Measurements from ENCODE around the gene RNASEH2B.

The RNASEH2B gene

DNA sequence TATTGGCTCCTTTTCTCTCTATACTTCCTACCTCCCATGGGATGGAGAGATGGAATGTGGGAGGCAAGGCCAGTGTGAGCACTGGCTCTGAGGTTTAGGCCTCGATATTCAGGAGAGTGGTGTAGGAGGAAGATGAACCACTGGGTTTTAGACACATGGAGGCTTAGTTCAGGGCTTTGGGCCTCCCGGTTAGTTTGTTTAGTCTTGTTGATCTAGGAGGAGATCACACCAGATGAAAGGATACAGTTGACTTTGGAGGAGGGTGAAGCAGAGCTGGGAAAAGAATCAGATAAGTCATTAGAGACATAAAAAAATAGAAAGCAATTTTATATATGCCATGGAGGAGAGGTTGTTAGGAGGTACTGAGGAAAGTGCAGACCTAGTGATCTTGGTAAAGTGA, 30.9 kb downstream of the RNASEH2B start:
- no peak for DNase-seq (ENCODE audit: low read depth in 2 of 2)

DNA sequence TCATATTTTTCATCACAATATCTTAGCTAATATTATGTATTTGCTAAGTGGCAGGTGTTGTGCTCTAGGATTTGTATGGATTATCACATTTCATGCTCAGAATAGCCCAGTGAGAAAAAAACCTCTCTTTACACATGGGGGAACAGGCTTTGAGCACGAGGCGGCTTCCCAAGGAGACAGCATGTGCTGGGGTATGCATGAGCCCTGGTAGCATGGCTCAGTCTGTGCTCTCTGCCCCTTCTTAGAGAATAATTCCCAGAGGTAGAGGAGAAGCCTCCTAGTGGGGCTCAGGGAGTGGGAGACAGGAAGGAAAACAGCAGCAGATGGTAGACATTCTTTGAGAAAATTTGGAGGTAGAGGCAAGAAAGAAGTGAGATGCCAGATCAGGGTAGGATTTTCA, 31.6 kb downstream of the RNASEH2B start:
- DNase-seq (ENCODE audit: low read depth in 2 of 2): no peak

DNA sequence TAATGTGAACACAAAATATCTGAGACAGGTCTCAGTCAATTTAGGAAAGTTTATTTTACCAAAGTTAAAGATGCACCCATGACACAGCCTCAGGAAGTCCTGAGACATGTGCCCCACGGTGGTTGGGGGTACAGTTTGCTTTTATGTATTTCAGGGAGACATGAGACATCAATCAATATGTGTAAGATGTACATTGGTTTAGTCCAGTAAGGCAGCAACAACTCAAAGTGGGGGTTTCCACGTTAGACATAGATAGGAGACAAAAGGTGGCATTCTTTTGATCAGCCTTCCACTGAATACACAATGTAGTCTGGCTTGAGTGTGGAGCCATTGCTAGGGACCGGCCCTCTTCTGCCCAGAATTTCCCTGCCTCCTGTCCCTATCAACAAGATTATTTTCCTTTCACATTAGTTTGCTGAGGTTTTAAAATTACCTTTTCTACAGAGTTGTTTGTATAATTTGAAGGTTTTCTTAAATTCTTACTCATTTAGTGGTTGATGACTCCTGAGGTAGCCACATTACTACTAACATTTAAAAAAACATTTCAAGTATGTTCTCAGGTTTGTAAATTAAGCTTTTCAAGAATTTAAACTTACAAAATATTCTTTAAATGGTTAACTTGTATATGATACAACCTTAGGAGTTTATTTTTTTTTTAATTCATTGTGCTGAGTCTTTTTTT, 33.2 kb downstream of the RNASEH2B start:
- DNase-seq (ENCODE audit: low read depth in 2 of 2): no peak

DNA sequence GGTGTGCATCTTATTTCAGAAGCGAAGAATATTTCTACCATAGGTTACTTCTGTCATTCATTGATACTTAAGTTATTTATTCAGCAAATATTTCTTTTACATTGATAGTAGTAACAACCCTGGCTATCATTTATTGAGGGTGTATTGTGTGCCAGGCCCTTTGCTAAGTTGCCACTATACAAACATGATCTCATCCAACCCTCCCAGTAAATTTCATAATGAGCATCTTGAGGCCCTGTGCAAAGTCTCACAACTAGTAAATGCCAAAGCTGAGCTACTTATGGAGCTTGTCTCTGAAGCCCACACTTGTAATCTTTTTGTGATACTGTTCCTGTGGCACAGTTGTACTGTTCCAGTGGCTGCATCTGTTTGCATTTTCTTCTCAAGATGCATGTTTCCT, 36.1 kb downstream of the RNASEH2B start:
- DNase-seq (ENCODE audit: low read depth in 2 of 2): no peak

DNA sequence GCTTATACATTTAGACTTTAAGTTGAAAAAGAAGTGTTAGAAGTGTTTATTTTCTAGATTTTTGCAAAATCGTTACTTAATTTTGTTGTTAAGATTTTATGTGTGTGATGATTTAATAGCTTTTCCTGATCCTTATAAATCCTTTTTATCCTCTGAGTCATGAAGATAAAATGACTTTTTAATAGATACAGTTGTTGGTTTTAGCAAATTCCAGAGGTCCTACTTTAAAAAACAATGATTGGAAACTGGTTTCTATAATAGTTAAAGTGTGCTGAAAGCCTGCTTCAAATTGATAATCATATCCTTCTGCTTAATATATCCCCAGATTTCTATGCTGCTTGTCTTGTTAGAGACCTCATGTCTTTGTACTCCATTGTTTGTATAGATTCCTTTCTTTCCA, 39.0 kb downstream of the RNASEH2B start:
- no peak for DNase-seq (ENCODE audit: low read depth in 2 of 2)

DNA sequence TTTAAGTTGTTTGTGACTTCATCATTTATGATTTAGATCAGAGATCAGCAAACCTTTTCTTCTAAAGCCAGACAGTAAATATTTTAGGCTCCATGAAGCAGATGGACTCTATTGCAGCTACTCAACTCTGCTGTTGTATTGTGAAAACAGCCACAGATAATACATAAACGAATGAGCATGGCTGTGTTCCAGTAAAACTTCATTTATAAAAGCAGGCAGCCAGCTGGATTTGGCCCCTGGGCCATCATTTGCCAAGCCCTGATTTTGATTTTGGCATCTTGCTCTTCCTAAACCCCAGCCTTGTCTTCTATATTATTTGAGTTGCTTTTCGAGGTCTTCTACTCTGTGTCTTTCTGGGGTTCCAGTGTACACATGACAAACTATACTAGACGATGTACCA, 41.3 kb downstream of the RNASEH2B start:
- DNase-seq (ENCODE audit: low read depth in 2 of 2): no peak

DNA sequence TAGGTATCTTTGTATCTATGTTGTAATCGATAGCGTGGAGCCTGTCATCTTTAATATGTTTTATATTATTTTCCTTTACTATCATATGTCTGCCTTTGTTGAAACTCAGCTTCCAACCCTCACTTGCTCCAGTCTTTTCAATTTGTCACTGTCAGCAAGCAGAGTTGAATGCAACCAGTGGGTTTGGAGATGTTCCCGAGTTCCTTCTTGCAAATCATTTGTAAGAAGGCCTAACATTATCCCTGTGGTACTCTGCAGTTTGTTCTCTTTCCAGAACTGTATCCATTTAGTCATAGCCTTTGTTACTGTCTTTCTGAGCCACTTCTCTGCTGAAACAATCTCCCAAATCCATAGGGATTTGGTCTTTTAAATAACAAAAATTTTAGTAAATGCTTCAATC, 41.8 kb downstream of the RNASEH2B start:
- DNase-seq (ENCODE audit: low read depth in 2 of 2): no peak

DNA sequence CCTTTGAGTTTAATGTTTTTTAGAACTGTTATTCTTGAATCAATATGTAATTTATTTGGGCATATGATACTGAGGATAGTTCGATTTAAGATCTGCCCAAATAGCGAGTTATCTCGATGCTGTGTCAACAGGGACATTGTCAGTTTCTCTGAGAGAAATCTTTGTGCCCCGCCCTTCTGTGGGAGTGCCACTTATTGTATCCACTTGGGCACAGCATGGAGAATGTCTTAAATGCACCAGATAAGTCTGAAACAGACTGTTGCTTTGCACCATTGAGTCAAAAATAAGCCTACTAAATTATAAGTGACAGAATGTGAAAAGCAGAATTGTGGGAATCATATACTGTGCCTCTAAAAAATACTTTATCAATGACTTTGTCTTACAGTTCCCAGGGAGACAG, 45.6 kb downstream of the RNASEH2B start:
- no peak for DNase-seq (ENCODE audit: low read depth in 2 of 2)

DNA sequence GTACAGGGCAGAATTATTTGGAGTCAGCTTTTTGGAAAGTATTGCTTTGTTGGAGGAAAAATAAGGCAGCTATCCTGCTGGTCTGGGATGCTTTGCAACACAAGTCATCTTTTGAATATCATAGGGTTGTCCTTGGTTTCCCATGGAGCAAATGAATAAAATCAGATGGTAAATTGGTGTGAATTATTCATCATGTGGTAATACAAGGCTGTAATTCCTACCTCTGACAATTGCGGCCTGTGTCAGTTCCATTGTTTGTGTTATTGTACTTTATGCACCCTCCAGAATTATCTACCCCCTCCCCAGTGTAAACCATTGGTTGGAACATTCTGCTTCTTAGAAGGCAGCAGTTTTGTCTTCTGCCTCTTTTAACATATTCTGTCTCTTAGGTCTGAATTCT, 46.2 kb downstream of the RNASEH2B start:
- no peak for DNase-seq (ENCODE audit: low read depth in 2 of 2)

DNA sequence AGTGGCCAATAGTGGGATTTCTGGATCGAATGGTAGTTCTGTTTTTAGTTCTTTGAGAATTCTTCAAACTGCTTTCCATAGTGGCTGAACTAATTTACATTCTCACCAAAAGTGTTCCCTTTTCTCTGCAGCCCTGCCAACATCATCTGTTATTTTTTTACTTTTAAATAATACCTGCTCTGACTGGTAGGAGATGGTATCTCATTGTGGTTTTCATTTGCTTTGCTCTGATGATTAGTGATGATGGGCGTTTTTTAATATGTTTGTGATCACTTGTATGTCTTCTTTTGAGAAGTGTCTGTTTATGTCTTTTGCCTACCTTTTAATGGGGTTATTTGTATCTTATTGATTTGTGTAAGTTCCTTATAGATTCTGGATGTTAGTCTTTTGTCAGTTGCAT, 48.0 kb downstream of the RNASEH2B start:
- no peak for DNase-seq (ENCODE audit: low read depth in 2 of 2)

DNA sequence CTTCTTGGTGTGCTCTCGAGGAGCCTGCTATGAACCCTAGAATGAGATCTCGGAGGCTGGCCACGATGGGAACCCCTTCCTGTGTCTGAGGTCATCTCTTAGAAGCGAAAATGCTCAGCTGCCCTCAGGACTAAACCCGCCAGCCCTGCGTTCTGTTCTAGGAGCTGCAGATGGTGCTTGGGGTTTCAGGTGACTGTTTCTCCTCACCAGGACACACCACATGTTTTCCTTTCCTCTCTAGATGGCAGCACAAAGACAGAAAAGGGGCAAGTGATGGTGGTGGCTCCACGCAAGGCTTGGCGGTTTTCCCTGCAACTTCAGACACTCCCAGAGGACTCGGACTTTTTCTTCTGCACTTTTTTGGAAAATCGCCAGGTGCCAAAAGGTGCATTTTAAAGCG, 60.1 kb downstream of the RNASEH2B start:
- DNase-seq (ENCODE audit: low read depth in 2 of 2): no peak

DNA sequence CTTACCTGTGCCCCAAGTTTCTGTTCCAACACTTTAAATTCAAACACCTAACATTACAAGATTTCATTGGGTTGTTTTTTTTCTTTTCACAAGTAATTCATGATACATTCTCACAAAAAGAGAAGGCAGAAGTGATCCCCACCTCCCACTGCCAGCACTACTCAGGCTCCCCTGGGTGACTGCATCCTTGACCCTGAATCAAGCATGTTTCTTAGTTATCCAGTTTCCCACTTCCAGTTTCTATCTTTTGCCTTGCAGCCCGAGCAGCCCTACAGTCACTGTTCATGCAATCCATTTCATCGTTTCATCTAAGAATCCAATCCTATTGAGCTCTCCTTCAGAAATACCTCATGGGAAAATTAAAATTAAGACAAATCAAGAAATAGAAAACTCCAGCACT, 61.4 kb downstream of the RNASEH2B start:
- DNase-seq (ENCODE audit: low read depth in 2 of 2): no peak

DNA sequence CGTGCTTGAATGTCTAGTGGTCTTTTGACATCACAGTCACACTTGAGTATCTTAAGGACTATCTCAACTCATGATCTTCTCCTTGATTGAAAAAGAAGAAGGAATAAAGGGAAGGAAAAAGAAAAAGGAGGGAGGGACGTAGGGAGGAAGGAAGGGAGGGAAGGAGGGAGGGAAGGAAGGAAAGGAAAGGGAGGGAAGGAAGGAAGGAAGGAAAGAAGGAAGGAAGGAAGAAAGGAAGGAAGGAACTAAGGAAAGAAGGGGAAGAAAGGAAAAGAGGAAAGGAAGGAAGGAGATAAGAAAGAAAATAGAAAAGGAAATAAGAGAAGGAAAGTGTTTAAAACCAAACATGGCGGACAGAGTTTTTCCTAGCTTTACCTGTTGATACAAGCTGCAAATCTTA, 64.7 kb downstream of the RNASEH2B start:
- DNase-seq (ENCODE audit: low read depth in 2 of 2): no peak

DNA sequence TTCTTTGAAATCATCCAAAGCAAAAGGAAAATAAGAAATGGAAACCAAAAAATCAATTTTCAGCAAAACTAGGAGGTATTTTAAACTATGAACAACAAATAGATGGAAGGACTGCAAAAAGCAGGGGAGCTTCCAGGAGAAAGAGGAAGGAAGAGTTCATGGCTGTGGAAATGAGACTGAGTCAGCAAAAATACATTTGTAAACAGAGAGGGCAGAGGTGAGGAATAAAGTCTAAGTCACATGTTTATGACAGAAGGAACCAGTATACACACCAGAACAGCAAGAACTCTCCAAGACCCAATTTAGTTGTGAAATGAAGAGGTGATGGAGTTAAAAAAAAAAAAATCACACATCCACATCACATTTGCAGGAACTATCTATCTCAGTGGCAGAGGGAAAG, 69.6 kb downstream of the RNASEH2B start:
- DNase-seq (ENCODE audit: low read depth in 2 of 2): no peak

DNA sequence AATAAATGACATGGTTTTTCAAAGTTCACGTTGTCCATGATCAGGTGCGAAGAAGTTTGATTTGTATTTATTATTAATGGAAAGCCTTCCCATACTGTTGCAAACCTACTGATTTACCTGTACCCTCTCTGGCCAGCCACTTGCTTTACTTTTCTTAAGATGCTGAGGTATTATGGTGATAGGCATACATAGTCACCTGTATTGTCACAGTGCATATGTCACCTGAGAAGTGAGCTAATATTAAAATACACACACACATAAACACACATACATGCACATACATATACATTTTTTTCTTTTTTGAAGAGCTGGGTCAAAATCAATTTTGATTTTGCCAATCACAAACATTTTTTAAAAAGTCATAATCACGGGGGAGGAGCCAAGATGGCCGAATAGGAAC, 72.1 kb downstream of the RNASEH2B start:
- no peak for DNase-seq (ENCODE audit: low read depth in 2 of 2)

DNA sequence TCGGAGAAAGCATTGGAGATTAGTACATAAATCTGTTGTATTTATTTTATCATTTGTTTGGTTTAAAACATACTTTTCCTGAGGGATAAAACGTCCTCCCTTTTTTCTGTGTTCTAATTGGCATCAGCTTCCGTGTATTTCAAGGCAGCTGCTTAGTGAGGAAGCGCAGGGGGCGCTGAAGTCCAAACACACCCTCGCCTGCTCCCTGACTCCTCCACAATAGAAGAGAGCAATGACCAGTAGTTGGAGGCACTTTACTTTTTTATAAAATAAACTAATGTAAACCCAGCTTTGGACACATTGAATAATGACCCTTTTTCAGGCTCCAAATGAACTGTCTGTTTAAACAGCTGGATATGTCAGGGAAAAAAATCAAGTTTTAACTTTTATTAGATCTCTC, 79.9 kb downstream of the RNASEH2B start:
- DNase-seq (ENCODE audit: low read depth in 2 of 2): no peak

DNA sequence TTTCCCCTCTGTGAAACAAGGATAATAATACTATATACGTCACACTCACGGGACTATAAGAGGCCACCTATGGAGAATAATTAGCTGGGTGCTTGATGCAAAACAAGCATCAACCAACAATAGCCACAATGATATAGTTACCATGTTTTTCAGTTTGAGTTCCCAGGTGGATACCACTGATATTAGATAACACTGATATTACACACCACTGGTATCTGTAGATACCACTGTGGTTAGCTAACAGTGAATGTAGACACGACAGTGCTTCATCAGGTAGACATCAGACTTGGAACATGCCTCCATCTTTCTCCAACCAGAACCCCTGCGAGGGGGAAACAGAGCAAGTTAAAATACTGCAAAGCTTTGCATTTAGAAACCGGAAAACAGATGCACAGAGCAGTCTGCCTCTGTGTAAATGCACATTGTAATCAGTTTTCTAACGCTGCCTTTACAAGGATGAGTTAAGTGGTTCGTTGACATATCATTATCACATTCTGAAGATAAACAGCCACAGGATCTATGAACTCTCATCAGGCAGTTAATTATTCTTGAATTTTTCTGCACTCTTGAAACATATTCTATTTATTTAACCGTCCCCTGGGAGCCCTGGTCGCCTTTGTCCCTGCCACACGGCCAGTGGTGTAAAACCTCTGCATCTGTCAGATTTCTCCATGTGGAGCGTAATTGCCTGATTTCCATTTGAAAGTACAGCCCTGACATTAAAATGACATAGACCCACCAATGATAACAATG, 80.7 kb downstream of the RNASEH2B start:
- DNase-seq (ENCODE audit: low read depth in 2 of 2): no peak

DNA sequence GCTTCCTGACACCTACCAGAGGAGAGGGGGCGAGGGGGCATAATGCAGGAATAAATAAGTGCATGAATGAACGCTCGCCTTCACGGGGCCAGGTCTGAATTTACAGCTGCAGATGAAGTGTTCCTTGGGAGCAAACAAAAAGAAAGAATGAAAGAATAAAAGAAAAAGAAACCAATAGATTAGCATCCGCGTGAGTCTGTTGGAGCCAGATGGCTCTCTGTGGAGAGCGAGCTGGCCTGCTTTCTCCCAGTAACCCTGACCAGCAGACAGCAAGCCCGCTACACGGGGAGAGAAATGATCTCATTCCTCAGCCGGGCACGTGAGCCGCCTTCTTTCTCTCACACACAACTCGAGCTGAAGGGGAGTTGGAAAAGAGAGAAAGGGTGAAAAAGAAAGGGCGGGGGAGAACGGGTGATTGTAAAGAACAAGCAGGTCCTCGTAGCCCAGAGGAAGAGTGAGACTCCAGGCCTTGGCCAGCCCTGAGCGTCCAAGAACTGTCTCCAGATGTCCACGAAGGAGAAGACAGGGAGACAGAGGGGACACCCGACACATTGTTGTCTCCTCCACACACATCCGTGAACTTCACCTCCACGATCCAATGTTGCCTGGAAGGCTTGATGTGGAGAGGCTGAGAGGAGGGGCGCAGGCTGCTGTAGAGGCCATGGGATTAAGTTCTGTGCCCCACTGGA, 81.4 kb downstream of the RNASEH2B start:
- no peak for DNase-seq (ENCODE audit: low read depth in 2 of 2)

DNA sequence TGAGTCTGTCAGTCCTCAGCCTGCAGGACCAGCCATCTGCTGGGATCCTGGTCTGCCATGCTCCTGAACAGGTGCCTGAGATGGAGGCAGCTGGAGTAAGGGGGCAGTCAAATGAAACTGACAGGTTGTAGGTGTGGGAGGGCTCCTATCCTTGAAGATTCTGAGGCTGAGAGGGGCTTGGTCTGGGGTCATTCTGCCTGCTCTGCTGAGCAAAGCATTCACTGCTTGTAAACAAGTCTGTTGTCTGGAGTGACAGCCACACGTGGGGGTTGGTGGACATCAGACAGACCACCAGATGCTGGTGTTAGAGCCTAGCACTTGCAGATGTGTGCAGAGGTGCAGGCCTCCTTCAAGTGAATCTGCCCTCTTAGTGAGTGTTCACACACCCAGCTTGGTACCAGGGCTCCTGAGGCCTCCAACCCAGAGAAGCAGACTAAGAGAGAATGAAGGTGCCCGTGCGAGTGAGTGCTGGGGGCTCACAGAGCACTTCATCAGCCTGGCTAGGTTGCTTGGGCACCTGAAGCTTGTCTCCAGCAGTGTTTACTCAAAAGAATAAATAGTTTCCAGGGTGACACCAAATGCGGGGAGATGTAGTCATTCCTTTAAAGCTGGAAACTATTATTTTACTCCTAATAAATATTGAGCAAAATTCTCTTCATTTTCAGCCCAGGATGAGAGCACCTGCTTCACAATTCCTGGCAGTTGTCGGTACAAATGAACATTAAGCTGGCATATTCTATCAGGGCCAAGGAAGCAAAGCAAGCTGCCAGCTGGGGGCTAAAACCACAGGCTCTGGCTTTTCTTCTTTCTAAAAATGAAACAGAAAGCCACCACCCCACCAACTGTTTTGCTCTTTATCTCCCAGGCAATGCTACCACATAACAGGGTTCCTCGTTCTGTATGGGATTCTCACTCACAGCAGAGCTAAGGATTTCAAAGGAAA, 82.3 kb downstream of the RNASEH2B start:
- no peak for DNase-seq (ENCODE audit: low read depth in 2 of 2)

DNA sequence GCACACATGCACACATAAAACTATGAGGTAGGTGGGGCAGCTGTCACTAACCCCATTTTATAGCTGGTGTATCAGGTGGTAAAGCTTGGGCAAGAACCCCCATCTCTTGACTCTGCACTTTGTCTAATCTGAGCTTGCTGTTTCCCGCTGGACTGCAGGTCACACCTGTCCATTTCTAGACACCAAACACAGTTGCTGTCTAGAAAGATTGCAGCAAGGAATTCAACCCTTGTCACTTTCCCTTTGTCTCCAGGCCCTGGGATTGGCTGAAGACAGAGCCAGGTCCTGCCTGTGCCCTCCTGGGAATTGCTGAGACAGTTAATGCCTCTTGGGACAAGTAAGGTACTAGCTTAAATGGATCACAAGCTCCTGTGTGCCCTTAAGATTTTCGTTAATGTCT, 83.8 kb downstream of the RNASEH2B start:
- DNase-seq (ENCODE audit: low read depth in 2 of 2): no peak

DNA sequence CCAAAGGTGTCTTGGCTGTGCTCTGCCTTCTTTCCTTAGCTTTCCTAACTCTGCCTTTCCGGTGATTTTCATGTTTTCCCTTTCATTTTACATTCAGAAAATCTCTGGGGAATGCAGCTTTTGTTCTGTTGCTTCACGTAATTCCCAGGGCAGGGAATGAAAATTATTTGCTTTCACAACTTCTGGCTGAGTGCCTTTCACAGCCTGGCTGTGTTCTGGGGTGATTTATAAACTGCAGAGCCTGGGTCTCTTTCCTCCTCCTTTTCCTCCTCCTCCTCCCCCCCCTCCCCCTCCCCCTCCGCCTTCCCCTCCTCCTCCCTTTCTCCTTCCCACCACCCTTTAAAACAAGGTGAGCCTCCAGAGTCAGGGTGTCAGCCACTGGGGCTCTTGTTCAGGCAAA, 84.3 kb downstream of the RNASEH2B start:
- no peak for DNase-seq (ENCODE audit: low read depth in 2 of 2)

DNA sequence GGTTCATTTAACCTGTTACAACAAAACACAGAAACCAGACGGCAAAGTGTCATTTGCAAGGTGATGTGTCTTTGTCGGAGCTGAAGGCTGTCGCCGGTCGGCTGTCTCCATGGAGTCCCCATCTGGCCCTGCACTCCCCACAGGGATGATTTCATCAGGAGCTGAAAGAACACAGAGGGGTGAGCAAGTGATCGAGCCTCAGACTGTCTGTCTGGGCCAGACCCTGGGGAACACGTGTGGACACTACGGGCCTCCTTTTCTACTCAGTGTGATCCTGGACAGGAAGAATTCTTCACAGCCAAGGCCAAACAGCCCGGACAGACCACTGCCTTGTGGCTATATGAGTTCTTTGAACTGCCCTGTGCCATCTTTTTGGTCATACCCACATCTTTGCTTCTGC, 85.1 kb downstream of the RNASEH2B start:
- no peak for DNase-seq (ENCODE audit: low read depth in 2 of 2)
